Measurements from ENCODE around the gene ABHD18.
"Not testable (repeated sequence)": the region's sequence is repeated elsewhere in the genome, so short reads cannot be mapped to it uniquely, and the experiment has no call there.

Gene ABHD18

DNA sequence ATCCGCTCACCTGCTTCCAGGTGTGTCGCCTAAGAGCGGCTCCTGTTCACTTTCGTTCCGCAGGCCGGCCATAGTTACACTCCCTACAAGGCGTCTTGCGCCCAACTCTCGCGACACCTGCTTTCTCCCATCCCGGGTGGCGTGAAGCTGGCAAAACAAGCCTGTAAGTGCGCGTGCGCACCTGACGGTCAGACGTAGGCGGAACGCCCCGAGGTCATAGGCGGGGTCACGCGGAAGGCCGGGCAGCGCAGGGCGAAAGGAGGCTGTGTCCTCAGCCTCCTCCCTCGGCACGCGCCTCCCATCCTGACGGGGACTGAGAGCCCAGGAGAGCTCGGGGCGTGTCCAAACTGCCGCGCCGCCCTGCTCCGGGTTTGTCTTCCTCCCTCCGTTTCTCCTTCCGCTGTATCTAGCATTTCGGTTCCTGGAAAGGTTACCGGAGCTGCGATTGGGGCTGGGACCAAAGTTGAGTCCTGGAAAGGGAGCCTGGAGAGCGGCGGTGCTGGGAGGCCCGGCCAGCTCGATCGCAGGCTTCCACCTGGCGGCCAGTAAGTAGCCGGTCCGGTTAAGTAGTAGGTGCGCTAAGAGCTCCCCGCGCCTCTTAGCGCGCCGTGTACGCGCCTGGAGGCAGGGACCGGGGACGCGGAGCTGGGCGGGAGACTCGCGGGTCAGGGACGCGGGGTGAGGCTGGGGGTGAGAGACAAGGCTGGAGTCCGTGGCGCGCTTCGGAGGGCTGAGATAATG, at the start of gene ABHD18, which contains the start of gene MFSD8:
Gene ABHD18, plus strand, starts transcription at position 345 of the 741 bp plus-strand sequence. CDS start 17,550 bp downstream, outside the sequence.
Gene MFSD8, minus strand, starts transcription at position 112 of the 741 bp plus-strand sequence. Its CDS starts 40 bp downstream, at position 72.
- DNase-seq, result peak; percentile 97

DNA sequence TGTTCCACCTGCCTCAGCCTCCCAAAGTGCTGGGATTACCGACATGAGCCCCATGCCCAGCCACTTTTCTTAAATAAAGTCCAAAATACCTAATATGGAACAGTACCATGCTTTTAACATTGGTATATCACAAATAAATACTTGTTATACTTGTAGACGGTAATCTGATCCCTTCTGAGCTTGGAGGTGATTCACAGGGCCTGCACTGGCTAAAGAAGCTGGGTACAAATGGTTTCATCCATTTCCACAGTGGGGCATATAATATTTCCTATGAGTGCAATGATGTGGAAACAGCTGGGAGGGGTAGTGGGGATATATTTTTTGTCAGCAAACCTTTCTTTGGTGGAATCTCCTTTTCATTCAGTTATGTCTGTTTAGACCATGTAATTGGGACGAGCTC, 48.7 kb upstream of the ABHD18 start:
- no peak for DNase-seq

DNA sequence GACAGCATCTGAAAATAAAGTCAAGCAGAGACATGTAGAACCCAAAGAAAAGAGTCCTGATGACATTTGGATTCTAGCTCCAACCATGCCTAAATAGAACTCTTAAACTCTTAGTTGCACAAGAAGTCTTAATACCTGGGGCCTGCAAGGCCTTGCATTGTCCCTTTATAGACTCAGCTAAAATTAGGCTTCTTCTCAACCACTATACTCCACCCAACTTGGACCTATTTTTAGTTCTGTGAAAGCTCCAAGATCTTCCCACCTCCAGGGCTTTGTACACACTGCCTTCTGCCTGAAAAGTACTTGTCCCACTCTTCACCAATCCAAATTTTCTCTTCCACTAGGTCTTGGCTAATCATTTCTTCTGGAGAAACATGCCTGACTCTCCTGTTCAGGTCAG, 48.1 kb upstream of the ABHD18 start:
- no peak for DNase-seq

DNA sequence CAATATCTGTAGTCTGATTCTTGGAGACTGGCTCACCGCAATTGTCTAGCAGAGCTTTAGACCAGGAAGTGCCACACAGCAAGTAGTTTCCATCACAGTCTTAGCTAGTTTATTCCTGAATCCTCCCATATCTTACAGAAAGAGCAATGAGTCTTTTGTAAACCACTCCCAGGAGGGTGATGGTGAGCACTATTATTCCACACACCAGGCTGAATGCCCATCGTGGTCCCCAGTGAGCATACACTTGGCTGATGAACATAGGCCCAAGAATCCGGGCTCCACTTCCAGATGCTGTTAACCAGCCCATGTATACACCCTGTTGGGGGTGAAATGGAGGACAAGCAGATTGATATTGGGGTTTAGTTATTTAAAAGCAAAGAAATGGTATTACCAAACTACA, 44.7 kb upstream of the ABHD18 start:
- no peak for DNase-seq

DNA sequence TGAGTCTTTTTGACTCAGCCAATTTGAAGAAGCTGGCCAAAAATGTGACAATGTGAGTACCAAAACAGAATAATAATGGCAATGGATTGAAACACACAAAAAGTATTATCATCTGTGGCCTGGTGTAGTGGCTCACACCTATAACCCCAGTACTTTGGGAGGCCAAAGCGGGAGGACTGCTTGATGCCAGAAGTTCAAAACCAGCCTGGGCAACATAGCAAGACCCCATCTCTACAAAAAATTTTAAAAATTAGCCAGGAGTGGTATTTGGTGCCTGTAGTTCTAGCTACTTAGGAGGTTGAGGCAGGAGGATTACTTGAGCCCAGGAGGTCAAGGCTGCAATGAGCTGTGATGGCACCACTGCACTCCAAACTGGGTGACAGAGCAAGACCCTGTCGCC, 43.0 kb upstream of the ABHD18 start:
- no peak for DNase-seq

DNA sequence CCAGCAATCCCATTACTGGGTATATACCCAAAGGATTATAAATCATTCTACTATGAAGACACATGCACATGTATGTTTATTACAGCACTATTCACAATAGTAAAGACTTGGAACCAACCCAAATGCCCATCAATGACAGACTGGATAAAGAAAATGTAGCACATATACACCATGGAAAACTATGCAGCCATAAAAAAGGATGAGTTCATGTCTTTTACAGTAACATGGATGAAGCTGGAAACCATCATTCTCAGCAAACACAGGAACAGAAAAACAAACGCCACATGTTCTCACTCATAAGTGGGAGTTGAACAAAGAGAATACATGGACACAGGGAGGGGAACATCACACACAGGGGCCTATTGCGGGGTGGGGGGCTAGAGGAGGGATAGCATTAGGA, 39.5 kb upstream of the ABHD18 start:
- not testable (repeated sequence) for DNase-seq

DNA sequence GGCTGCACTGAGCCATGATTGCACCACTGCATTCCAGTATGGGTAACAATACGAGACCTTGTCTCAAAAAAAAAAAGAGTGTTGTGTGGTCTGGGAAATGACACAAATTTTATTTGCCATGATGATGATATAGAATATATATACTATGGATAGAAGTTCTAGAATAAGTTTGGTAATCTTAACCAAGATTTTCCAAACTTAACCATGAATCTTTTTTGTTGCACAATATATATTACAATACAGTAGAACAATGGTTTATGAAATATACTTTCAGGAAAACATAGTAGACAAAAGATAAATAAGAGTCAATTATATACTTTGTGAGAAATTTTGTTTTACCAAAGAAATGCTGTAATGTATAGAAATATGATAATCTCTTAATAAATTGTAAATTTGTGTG, 35.0 kb upstream of the ABHD18 start:
- DNase-seq, result no peak

DNA sequence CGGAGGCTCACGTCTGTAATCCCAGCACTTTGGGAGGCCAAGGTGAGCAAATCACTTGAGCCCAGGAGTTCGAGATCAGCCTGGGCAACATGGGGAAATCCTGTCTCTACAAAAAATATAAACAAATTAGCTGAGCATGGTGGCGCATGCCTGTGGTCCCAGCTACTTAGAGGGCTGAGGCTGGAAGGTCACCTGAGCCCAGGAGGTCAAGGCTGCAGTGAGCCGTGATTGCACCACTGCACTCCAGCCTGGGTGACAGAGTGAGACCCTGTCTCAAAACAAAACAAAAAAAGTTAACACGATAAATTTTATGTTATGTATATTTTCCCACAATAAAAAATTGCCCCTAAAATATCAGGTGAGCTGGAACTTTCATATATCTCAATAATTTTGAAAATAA, 33.4 kb upstream of the ABHD18 start:
- DNase-seq, result not testable (repeated sequence)

DNA sequence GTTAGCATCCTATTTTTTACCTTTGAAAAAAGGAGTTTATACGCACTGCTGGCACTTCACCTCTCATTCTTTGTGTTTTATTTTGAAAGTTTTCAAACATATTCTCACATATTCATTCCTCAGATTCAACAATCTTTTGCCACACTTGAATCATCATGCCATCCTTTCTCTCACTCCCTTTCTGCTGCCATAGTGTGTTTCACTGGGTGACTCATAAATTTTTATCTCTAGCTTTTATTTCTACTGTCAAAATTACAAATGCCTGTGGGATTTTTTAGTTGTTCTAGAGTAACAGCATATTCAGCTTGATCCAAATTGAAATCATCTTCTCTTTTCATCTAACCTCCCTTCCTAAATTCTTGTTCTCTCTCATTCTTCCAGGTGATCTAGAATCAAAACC, 28.2 kb upstream of the ABHD18 start:
- DNase-seq, result no peak

DNA sequence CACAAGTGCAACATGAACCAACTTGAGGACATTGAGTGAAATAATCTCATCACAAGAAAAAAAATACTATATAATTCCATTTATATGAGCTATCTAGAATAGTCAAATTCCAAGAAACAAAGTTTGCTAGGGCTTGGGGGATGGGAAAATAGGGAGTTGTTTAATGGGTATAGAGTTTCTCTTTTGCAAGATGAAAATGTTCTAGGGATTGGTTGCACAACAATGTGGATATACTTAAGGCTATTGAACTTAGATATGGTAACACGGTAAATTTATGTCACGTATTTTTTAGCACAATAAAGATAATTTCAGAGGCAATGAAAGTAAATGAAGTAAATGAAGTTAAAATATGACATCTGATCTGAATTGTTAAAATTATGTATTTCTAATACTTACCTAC, 8.1 kb upstream of the ABHD18 start:
- no peak for DNase-seq

DNA sequence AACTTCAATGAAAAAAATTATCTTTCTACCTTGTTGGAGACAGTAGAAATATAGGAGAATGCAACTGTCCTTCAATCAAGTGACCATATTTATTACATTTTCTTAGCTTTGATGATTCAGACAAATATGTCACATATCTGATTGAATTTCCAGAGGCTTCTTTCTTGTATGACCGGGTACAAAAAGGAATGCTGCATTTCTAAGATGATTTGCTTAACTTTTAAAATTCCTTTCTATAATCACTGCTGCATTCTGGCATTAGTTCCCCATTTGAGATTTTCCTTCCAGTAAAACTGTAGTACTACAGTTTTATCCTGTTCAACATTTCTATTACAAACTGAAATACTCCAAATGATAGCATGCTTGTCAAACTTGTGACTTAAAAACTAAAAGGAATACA, 5.4 kb upstream of the ABHD18 start:
- DNase-seq, result no peak

DNA sequence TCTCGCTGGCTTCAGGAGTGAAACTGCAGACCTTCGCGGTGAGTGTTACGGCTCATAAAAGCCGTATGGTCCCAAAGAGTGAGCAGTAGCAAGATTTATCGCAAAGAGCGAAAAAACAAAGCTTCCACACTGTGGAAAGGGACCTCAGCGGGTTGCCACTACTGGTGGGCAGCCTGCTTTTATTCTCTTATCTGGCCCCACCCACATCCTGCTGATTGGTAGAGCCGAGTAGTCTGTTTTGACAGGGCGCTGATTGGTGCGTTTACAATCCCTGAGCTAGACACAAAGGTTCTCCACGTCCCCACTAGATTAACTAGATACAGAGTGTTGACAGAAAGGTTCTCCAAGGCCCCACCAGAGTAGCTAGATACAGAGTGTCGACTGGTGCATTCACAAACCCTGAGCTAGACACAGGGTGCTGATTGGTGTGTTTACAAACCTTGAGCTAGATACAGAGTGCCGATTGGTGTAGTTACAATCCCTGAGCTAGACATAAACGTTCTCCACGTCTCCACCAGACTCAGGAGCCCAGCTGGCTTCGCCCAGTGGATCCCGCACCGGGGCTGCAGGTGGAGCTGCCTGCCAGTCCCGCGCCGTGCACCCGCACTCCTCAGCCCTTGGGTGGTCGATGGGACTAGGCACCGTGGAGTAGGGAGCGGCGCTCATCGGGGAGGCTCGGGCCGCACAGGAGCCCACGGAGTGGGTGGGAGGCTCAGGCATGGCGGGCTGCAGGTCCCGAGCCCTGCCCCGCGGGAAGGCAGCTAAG, 1.4 kb upstream of the ABHD18 start:
- DNase-seq, result not testable (repeated sequence)

DNA sequence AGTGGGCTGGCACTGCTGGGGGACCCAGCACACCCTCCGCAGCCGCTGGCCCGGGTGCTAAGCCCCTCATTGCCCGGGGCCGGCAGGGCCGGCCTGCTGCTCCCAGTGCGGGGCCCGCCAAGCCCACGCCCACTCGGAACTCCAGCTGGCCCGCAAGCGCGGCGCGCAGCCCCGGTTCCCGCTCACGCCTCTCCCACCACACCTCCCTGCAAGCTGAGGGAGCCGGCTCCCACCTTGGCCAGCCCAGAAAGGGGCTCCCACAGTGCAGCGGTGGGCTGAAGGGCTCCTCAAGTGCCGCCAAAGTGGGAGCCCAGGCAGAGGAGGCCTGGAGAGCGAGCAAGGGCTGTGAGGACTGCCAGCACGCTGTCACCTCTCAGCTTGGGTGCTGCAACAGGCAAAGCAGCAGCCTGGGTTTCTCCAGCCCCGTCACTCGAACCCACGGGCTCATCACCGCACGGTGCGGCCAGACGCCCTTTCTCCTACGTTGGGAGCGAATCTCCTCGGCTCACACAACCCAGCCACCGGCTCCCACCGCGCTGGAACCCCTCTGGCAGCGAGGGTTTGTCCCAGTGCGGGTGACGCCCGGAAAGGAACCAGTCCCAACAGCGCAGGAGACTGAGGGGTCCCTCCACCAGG, 662 bp upstream of the ABHD18 start:
- peak; percentile 54 for DNase-seq

DNA sequence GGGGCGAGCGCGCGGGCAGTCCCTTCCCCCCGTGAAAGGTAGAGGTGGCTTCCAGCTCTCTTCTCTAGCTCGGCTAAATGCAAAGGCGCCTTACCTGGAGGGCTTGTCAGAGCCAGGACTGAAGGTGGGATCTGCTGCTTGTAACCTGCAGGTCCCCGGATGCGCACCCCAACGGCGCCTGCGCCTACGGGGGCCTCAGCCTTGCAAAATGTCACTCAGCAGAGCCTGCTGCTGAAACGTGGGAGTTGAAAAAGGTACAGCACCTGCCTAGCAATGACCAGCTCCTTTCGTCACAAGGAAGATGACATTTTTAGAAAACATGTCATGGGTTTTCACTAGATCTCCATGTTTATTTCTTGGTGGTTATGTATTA, 583 bp downstream of the ABHD18 start:
- DNase-seq, result peak; percentile 63

DNA sequence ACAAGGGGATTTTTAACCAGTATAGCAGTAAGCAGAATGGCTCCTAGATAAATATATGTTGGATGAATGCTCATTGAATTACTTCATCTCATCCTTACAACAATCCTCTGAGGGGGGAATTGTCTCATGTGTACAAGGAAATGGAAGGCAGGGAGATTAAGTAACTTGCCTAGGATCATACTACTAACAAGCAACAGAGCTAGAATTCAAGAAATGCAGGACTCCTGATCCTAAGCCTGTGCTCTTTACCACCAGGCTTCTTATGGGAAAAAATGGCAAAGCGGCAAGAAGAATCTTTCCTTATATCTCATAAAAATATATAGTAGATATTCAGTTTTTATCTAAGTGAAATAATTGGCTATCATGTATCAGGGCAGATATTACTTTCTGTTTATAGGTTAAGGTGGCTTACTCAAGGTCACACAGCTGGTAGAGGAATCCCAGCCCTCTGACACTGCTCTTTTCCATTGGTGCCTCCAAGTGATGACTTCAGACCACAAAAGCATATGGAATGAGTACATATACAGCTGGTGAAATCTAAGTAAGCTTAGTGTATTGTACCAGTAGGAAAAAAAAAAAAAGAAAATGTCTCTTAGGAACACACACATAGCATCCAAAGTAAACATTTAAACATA, 2.1 kb downstream of the ABHD18 start:
- DNase-seq, result no peak

DNA sequence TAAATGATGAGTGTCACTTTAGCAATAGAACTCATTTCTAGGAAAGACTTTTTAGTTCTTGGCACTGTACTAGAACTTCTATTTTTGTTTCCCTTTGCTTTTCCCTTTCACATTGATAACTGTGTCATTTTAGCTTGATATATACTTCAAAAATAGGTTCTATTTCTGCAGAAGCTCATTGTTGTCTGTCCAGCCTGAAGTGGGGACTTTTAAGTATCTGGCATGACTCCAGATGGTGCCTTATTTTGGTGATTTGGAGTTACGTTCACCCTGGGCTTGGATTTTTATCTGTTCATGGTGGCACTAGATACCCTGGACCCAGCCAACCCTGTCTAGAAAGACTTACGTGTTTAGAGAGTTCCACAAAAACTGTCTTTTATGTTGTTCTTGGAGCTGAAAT, 3.4 kb downstream of the ABHD18 start:
- no peak for DNase-seq

DNA sequence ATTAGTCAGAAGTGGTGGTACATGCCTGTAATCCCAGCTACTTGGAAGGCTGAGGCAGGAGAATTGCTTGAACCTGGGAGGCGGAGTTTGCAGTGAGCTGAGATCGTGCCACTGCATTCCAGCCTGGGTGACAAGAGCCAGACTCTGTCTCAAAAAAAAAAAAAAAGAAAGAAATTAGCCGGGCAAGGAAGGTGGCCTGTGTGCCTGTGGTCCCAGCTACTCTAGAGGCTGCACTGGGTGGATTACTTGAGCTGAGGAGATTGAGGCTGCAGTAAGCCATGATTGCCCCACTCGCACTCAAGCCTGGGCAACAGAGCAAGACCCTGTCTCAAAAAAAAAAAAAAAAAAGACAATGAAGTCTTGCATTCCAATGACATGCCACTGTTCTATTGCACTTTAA, 5.7 kb downstream of the ABHD18 start:
- not testable (repeated sequence) for DNase-seq

DNA sequence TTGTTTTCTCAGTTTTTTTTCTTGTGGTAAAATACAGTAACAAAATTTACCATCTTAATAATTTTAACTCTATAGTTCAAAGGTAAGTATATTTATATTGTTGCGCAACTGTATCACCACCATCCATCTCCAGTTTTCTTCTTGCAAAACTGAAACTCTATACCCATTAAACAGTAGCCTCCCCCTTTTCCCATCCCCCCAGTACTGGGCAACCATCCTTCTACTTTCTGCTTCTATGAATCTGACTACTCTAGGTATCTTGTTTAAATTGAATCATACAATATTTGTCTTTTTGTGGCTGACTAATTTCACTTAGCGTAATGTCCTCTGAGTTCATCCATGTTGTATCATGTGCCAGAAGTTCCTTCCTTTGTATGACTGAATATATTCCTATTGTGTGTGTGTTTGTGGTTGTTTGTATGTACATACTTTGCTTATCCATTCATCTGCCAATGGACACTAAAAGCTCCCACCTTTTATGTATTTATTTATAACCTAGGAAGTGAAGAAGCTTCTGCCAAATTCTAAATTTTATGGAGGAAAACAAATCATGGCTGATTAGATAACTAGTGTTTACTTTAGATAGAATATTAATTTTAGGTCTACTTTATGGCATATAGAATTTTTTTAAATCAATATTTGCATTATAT, 10.0 kb downstream of the ABHD18 start:
- DNase-seq, result no peak

DNA sequence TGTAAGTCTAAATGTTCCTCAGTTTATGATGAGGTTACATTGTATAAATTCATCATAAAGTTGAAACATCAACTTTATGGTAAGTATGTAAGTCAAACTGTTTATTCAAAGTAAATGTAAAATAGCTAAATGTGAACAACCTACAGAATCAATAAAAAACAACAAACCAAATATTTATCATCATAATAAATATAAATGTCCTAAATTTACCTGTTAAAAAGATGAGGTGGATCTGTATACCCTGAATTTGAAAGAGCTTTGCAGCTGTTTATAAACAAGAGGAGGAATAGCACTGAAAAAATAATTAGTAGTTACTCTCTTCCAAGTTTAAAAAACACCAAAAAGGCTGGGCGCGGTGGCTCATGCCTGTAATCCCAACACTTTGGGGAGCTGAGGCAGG, 13.7 kb downstream of the ABHD18 start:
- no peak for DNase-seq

DNA sequence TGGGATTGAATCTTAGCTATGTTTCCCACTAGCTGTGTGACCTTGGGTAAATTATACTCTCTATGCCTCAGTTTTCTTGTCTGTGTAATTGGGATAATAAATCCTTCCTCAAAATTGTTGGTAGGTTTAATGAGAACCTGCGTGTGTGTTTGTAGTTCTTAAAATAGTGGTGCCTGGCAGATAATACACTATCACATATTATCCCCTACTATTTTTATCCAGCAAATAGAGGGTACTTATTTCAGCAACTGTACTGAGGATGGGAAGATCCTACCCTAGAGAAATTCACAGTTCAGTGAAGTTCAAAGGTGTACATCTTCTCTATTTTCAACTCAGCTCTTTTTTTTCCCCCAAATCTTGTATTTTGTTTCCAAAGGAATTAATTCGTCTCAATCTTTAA, 17.2 kb downstream of the ABHD18 start:
- DNase-seq, result no peak

DNA sequence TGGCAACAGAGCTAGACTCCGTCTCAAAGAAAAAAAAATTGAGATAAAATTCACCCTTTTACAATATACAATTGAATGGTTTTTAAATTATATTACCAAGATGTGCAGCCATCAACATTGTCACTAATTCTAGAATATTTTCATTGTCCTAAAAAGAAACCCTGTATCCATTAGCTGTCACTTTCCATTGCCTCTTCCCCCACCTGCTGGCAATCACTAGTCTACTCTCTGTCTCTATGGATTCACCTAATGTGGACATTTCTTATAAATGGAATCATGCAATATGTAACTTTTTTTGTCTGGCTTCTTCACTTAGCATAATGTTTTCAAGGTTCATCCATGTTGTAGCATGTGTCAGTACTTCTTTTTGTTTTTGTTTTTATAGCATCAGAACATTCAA, 20.8 kb downstream of the ABHD18 start:
- no peak for DNase-seq

DNA sequence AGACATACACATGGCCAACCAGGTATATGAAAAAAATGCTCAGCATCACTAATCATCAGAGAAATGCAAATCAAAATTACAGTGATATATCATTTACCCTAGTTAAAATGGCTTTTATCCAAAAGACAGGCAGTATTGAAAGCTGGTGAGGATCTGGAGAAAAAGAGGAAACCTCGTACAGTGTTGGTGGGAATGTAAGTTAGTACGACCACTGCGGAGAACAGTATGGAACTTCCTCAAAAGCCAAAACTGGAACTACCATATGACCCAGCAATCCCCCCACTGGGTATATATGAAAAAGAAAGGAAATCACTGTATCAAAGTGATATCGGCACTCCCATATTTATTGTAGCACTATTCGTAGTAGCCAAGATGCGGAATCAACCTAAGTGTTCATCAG, 23.4 kb downstream of the ABHD18 start:
- DNase-seq, result no peak

DNA sequence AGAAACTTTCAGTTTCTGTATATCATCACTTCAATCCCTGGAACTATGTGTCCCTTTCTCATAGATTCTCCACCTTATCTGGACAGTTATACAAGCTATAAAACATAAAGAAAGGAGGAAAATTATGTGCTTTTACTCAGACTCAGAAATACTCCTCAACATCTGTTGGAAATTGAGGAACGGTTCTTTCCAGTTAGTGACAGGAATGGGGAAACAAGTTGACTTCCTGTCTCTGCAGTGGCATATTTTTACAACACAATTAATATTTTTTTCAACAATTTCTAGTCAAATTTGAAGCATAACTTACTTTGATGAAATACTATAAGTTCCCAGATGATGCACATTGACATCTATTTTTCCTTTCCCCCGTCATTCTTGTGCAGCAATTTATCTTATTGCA, 27.9 kb downstream of the ABHD18 start:
- no peak for DNase-seq

Measured in NCI-H146 (cell line).